ENCODE results near the gene ANKRD61.

- TF ChIP-seq CTCF (IDR thresholded peaks at IDR 0.05), result no peak
- no peak for TF ChIP-seq POLR2A (IDR thresholded peaks at IDR 0.05)
Measured at GRCh38 chr7:6011541-6011940, 19.6 kb upstream of the ANKRD61 start.
